Vagina (tissue), 2 donors: ENCODE results near the gene OR6N1.

Experiments
- POLR2A ChIP-seq, 2 donors: fragments of 450-650 bp; IDR thresholded peaks; one replicate each; pipeline ENCODE4 v1.6.1; 2017; ENCODE audit warnings: antibody characterized with exemption in 2 of 2, mild to moderate bottlenecking in 2 of 2, moderate library complexity in 2 of 2
- TF ChIP-seq, protein P1 (sequence below), 3 experiments: fragments of 450-650 bp in 2 of 3; fragments of 200-600 bp in 1 of 3; sonication (generic) in 1 of 3; IDR thresholded peaks; one replicate each; pipeline ENCODE4 v1.5.1; 2017 to 2019; ENCODE audit warnings: antibody characterized with exemption in 3 of 3, mild to moderate bottlenecking in 2 of 3, moderate library complexity in 2 of 3

DNA sequence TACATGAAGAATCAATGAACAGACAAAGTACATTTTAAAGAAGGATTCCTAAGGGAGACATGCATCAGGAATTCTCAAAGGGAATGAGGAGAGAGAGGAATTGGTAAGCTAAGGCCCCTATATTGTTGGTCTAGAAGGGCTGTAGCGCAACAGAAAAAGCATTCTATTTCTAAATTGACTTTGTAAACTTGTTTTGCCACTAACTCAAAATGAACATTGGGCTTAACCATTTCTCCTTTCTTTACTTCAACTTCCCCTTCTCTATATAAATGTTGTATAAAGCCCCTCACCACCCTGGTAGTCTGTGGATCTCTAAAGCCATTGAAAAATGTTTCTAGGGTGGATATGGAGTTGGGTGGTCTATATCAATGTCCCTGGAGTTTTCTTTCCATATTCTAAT lies 29.4 kb upstream of the OR6N1 start:
- TF ChIP-seq, protein P1, sequence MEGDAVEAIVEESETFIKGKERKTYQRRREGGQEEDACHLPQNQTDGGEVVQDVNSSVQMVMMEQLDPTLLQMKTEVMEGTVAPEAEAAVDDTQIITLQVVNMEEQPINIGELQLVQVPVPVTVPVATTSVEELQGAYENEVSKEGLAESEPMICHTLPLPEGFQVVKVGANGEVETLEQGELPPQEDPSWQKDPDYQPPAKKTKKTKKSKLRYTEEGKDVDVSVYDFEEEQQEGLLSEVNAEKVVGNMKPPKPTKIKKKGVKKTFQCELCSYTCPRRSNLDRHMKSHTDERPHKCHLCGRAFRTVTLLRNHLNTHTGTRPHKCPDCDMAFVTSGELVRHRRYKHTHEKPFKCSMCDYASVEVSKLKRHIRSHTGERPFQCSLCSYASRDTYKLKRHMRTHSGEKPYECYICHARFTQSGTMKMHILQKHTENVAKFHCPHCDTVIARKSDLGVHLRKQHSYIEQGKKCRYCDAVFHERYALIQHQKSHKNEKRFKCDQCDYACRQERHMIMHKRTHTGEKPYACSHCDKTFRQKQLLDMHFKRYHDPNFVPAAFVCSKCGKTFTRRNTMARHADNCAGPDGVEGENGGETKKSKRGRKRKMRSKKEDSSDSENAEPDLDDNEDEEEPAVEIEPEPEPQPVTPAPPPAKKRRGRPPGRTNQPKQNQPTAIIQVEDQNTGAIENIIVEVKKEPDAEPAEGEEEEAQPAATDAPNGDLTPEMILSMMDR (IDR thresholded peaks at IDR 0.05): no peak
- no peak for TF ChIP-seq POLR2A (IDR thresholded peaks at IDR 0.05)
